Astrocyte (in vitro differentiated cells and primary cell): ENCODE measurements around the gene PTPRZ1. TPM values are rescaled to one million over a fixed set of nuclear protein-coding genes. Genes with fewer than 3 reads are reported as not detected.

Experiments used
- DNase-seq: peaks from one replicate; pipeline ENCODE4 v3.0.0-alpha.2; 2010; ENCODE audit warnings: low read depth
- FAIRE-seq: peaks from 2 replicates; lab custom pipeline; 2011; peaks lifted over from hg19 to GRCh38; lab: Jason Lieb, UNC
- H2AFZ ChIP-seq: 2 replicates; pipeline ENCODE4 v1.6.0; 2012; ENCODE audit warnings: low read depth, low read length, inconsistent platforms
- H3K27ac ChIP-seq: 2 replicates; pipeline ENCODE4 v1.5.1; 2011; ENCODE audit warnings: low read depth, low read length, inconsistent platforms
- H3K27me3 ChIP-seq: 2 replicates; pipeline ENCODE4 v1.6.0; 2011; ENCODE audit warnings: low read length, inconsistent platforms; ENCODE audit not compliant: insufficient read depth
- H3K36me3 ChIP-seq: 2 replicates; pipeline ENCODE4 v1.5.1; 2011; ENCODE audit warnings: low read length, inconsistent platforms; ENCODE audit not compliant: insufficient read depth
- H3K4me1 ChIP-seq: 2 replicates; pipeline ENCODE4 v1.5.1; 2011; ENCODE audit warnings: low read length, inconsistent platforms; ENCODE audit not compliant: insufficient read depth
- H3K4me2 ChIP-seq: 2 replicates; pipeline ENCODE4 v1.6.0; 2012; ENCODE audit warnings: low read length, inconsistent platforms
- H3K4me3 ChIP-seq: 2 replicates; pipeline ENCODE4 v1.5.1; 2011; ENCODE audit warnings: low read depth, mild to moderate bottlenecking, low read length, inconsistent platforms; ENCODE audit not compliant: insufficient read depth
- H3K79me2 ChIP-seq: 2 replicates; pipeline ENCODE4 v1.6.0; 2012; ENCODE audit warnings: mild to moderate bottlenecking, low read length, inconsistent platforms; ENCODE audit not compliant: insufficient read depth
- H3K9ac ChIP-seq: 2 replicates; pipeline ENCODE4 v1.6.0; 2012; ENCODE audit warnings: mild to moderate bottlenecking, low read length, inconsistent platforms
- H3K9me3 ChIP-seq: 2 replicates; pipeline ENCODE4 v1.5.1; 2012; ENCODE audit warnings: low read depth, mild to moderate bottlenecking, low read length, inconsistent platforms; ENCODE audit not compliant: insufficient read depth
- H4K20me1 ChIP-seq: 2 replicates; pipeline ENCODE4 v1.6.0; 2012; ENCODE audit warnings: low read length, inconsistent platforms; ENCODE audit not compliant: insufficient read depth
- H3K27ac Mint-ChIP-seq: one replicate; pipeline ENCODE4 v1.8.0; 2021; ENCODE audit warnings: mild to moderate bottlenecking, mixed read lengths; ENCODE audit not compliant: unreplicated experiment
- H3K27me3 Mint-ChIP-seq: one replicate; pipeline ENCODE4 v1.8.0; 2021; ENCODE audit warnings: low read depth, mixed read lengths; ENCODE audit not compliant: unreplicated experiment
- H3K36me3 Mint-ChIP-seq: one replicate; pipeline ENCODE4 v1.8.0; 2021; ENCODE audit warnings: low read depth, mixed read lengths; ENCODE audit not compliant: unreplicated experiment
- H3K4me1 Mint-ChIP-seq: one replicate; pipeline ENCODE4 v1.8.0; 2021; ENCODE audit warnings: low read depth, mixed read lengths; ENCODE audit not compliant: unreplicated experiment
- H3K4me3 Mint-ChIP-seq: one replicate; pipeline ENCODE4 v1.8.0; 2021; ENCODE audit warnings: mild to moderate bottlenecking, moderate library complexity, mixed read lengths; ENCODE audit not compliant: unreplicated experiment
- H3K9me3 Mint-ChIP-seq: one replicate; pipeline ENCODE4 v1.8.0; 2021; ENCODE audit warnings: mild to moderate bottlenecking, mixed read lengths; ENCODE audit not compliant: unreplicated experiment
- CTCF ChIP-seq: IDR thresholded peaks from 2 replicates; pipeline ENCODE4 v1.5.1; 2011; ENCODE audit warnings: low read depth, mild to moderate bottlenecking, inconsistent platforms, low read length, moderate library complexity; ENCODE audit not compliant: insufficient read depth
- EZH2 ChIP-seq: IDR thresholded peaks from 2 replicates; pipeline ENCODE4 v1.6.1; 2012; ENCODE audit warnings: mild to moderate bottlenecking, low read length, inconsistent platforms; ENCODE audit not compliant: insufficient read depth
- total RNA-seq: library from RNA; stranded (reverse); gene quantifications from 2 replicates; pipeline ENCODE4 v1.2.1, GENCODE V29; 2021

The PTPRZ1 gene
- total RNA-seq, 1 donor from 2014 or later = 1.6 TPM

GRCh38 chr7:121931149-121931902, 58.4 kb downstream of the PTPRZ1 start:
- no peak overlapping the region for H3K4me2 ChIP-seq
- FAIRE-seq (no peak), DNase-seq (no peak)
- Mint-ChIP-seq H3K27me3 (no peaks in the 10 kb centered on the region), H3K36me3 (no peaks in the 10 kb centered on the region), H3K4me1 (peaks cover 5% of the 10 kb centered on the region), H3K4me3 (no peak overlapping the region), H3K27ac (no peak overlapping the region), H3K9me3 (no peaks in the 10 kb centered on the region)
- no peak overlapping the region for H2AFZ ChIP-seq
- no peaks in the 10 kb centered on the region for H3K79me2 ChIP-seq
- no peaks in the 10 kb centered on the region for H3K36me3 ChIP-seq
- no peak for TF ChIP-seq EZH2
- no peak for TF ChIP-seq CTCF
- no peaks in the 10 kb centered on the region for H3K27me3 ChIP-seq
- no peak overlapping the region for H3K9ac ChIP-seq
- no peak overlapping the region for H3K27ac ChIP-seq
- no peaks in the 10 kb centered on the region for H3K9me3 ChIP-seq
- H4K20me1 ChIP-seq = no peaks in the 10 kb centered on the region
- no peak overlapping the region for H3K4me3 ChIP-seq
- H3K4me1 ChIP-seq = no peaks in the 10 kb centered on the region

GRCh38 chr7:121932768-121933167, 59.8 kb downstream of the PTPRZ1 start:
- Histone ChIP-seq H3K9ac (no peak overlapping the region), H3K27me3 (no peaks in the 10 kb centered on the region), H3K9me3 (no peaks in the 10 kb centered on the region), H3K4me2 (no peak overlapping the region), H2AFZ (no peak overlapping the region), H3K4me1 (no peaks in the 10 kb centered on the region), H3K36me3 (no peaks in the 10 kb centered on the region), H4K20me1 (no peaks in the 10 kb centered on the region), H3K27ac (no peak overlapping the region), H3K4me3 (no peak overlapping the region), H3K79me2 (no peaks in the 10 kb centered on the region)
- Mint-ChIP-seq H3K4me1 (peaks cover 5% of the 10 kb centered on the region), H3K27ac (no peak overlapping the region), H3K9me3 (no peaks in the 10 kb centered on the region), H3K36me3 (peaks cover 2% of the 10 kb centered on the region), H3K27me3 (no peaks in the 10 kb centered on the region), H3K4me3 (no peak overlapping the region)
- TF ChIP-seq EZH2 (no peak), CTCF (no peak)
- FAIRE-seq (no peak), DNase-seq (no peak)

GRCh38 chr7:121936951-121937623, 64.1 kb downstream of the PTPRZ1 start:
- H3K4me3 Mint-ChIP-seq = no peak overlapping the region
- Histone ChIP-seq H3K4me2 (no peak overlapping the region), H3K4me3 (no peak overlapping the region)

More at GRCh38 chr7:121936951-121937623, 64.1 kb downstream of the PTPRZ1 start:
- H3K9ac ChIP-seq = no peak overlapping the region
- H3K27ac ChIP-seq = no peak overlapping the region
- Mint-ChIP-seq H3K4me1 (no peaks in the 10 kb centered on the region), H3K27me3 (no peaks in the 10 kb centered on the region), H3K9me3 (no peaks in the 10 kb centered on the region), H3K27ac (no peak overlapping the region), H3K36me3 (peaks cover 2% of the 10 kb centered on the region)
- H3K79me2 ChIP-seq = no peaks in the 10 kb centered on the region
- H2AFZ ChIP-seq = no peak overlapping the region
- no peaks in the 10 kb centered on the region for H3K36me3 ChIP-seq
- TF ChIP-seq EZH2 (no peak), CTCF (no peak)
- no peak for DNase-seq
- no peaks in the 10 kb centered on the region for H3K4me1 ChIP-seq
- no peaks in the 10 kb centered on the region for H3K27me3 ChIP-seq
- H4K20me1 ChIP-seq = no peaks in the 10 kb centered on the region
- H3K9me3 ChIP-seq = no peaks in the 10 kb centered on the region
- no peak for FAIRE-seq
